K562 (cell line): ENCODE data around the gene CYP2C8.

Source experiments
- CHD4 ChIP-seq: fragments of 200-600 bp; sonication (generic); IDR thresholded peaks from 3 replicates; pipeline ENCODE4 v1.6.1; 2012; ENCODE audit warnings: low read depth, mild to moderate bottlenecking, mixed read lengths, low read length, inconsistent platforms; ENCODE audit not compliant: insufficient read depth, insufficient replicate concordance, poor library complexity, severe bottlenecking
- NCOR1 ChIP-seq: fragments of 450-650 bp; IDR thresholded peaks from 2 replicates; pipeline ENCODE4 v1.6.1; 2016; ENCODE audit warnings: mild to moderate bottlenecking, moderate library complexity
- ZNF143 ChIP-seq: sonication (generic); formaldehyde crosslinking; IDR thresholded peaks from 2 replicates; pipeline ENCODE4 v1.9.0; 2022; ENCODE audit warnings: mild to moderate bottlenecking, missing genetic modification reagents
- TF ChIP-seq, protein P1 (sequence below), 3 experiments: IDR thresholded peaks in 2 of 3; conservative IDR thresholded peaks in 1 of 3; 2 replicates each; pipeline ENCODE4 v1.5.1; 2011 to 2012; ENCODE audit warnings: low read length in 3 of 3, mild to moderate bottlenecking in 3 of 3, control low read depth in 2 of 3, improper control_type of control experiment in 1 of 3, inconsistent platforms in 1 of 3, low read depth in 1 of 3, mixed read lengths in 1 of 3, moderate library complexity in 1 of 3; ENCODE audit not compliant: insufficient read depth in 2 of 3
- TF ChIP-seq, protein P2 (sequence below): IDR thresholded peaks from 2 replicates; pipeline ENCODE4 v1.6.1; 2016; ENCODE audit warnings: missing genetic modification characterization, missing compliant biosample characterization
- TF ChIP-seq, protein P3 (sequence below): fragments of 250-450 bp; sonication (Bioruptor Pico); IDR thresholded peaks from 2 replicates; pipeline ENCODE4 v1.8.0; 2022; ENCODE audit warnings: inconsistent platforms, mild to moderate bottlenecking, moderate library complexity, borderline replicate concordance
- TF ChIP-seq, protein P4 (sequence below): fragments of 450-650 bp; IDR thresholded peaks from 2 replicates; pipeline ENCODE4 v1.6.1; 2017; ENCODE audit warnings: mild to moderate bottlenecking, moderate library complexity

DNA sequence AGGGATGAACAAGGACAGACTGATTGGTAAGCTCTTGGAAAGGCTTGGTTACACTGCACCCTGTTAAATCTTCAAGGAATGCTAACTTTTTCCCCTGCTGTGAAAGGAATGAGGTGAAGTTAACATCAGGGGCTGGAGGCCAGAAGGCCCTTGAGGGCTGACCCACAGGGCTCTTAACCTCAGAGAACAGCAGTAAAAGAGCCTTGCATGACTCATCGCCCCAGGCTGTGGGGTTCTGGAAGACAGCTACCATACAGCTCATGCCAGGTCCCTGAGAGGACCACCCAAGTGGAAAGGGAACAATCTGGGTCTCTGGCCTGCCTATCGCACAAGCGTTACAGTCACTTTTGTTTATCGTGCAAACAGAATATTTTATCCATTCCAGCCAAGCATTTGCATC lies 76.5 kb downstream of the CYP2C8 start:
- TF ChIP-seq, protein P1, sequence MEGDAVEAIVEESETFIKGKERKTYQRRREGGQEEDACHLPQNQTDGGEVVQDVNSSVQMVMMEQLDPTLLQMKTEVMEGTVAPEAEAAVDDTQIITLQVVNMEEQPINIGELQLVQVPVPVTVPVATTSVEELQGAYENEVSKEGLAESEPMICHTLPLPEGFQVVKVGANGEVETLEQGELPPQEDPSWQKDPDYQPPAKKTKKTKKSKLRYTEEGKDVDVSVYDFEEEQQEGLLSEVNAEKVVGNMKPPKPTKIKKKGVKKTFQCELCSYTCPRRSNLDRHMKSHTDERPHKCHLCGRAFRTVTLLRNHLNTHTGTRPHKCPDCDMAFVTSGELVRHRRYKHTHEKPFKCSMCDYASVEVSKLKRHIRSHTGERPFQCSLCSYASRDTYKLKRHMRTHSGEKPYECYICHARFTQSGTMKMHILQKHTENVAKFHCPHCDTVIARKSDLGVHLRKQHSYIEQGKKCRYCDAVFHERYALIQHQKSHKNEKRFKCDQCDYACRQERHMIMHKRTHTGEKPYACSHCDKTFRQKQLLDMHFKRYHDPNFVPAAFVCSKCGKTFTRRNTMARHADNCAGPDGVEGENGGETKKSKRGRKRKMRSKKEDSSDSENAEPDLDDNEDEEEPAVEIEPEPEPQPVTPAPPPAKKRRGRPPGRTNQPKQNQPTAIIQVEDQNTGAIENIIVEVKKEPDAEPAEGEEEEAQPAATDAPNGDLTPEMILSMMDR (IDR thresholded peaks at IDR 0.05 in 2 of 3, conservative IDR thresholded peaks at IDR 0.05 in 1 of 3; ENCODE audit: insufficient read depth in 2 of 3, low read depth in 1 of 3, low read length in 3 of 3), result no peak
- TF ChIP-seq CHD4 (no peak), NCOR1 (no peak), ZNF143 (CRISPR knock-in tag) (no peak)
- TF ChIP-seq, protein P2, sequence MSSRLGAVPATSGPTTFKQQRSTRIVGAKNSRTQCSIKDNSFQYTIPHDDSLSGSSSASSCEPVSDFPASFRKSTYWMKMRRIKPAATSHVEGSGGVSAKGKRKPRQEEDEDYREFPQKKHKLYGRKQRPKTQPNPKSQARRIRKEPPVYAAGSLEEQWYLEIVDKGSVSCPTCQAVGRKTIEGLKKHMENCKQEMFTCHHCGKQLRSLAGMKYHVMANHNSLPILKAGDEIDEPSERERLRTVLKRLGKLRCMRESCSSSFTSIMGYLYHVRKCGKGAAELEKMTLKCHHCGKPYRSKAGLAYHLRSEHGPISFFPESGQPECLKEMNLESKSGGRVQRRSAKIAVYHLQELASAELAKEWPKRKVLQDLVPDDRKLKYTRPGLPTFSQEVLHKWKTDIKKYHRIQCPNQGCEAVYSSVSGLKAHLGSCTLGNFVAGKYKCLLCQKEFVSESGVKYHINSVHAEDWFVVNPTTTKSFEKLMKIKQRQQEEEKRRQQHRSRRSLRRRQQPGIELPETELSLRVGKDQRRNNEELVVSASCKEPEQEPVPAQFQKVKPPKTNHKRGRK (tag), result no peak
- TF ChIP-seq, protein P3, sequence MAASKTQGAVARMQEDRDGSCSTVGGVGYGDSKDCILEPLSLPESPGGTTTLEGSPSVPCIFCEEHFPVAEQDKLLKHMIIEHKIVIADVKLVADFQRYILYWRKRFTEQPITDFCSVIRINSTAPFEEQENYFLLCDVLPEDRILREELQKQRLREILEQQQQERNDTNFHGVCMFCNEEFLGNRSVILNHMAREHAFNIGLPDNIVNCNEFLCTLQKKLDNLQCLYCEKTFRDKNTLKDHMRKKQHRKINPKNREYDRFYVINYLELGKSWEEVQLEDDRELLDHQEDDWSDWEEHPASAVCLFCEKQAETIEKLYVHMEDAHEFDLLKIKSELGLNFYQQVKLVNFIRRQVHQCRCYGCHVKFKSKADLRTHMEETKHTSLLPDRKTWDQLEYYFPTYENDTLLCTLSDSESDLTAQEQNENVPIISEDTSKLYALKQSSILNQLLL (CRISPR knock-in tag), result no peak
- TF ChIP-seq, protein P4, sequence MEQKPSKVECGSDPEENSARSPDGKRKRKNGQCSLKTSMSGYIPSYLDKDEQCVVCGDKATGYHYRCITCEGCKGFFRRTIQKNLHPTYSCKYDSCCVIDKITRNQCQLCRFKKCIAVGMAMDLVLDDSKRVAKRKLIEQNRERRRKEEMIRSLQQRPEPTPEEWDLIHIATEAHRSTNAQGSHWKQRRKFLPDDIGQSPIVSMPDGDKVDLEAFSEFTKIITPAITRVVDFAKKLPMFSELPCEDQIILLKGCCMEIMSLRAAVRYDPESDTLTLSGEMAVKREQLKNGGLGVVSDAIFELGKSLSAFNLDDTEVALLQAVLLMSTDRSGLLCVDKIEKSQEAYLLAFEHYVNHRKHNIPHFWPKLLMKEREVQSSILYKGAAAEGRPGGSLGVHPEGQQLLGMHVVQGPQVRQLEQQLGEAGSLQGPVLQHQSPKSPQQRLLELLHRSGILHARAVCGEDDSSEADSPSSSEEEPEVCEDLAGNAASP, result no peak
